HG03460 (cell line): ENCODE measurements around the gene SLC41A3.

Experiments
- ATAC-seq: cut with Tn5 transposase; IDR thresholded peaks from one replicate; pipeline ENCODE4 v1.9.1; 2021; ENCODE audit not compliant: unreplicated experiment

The SLC41A3 gene

DNA sequence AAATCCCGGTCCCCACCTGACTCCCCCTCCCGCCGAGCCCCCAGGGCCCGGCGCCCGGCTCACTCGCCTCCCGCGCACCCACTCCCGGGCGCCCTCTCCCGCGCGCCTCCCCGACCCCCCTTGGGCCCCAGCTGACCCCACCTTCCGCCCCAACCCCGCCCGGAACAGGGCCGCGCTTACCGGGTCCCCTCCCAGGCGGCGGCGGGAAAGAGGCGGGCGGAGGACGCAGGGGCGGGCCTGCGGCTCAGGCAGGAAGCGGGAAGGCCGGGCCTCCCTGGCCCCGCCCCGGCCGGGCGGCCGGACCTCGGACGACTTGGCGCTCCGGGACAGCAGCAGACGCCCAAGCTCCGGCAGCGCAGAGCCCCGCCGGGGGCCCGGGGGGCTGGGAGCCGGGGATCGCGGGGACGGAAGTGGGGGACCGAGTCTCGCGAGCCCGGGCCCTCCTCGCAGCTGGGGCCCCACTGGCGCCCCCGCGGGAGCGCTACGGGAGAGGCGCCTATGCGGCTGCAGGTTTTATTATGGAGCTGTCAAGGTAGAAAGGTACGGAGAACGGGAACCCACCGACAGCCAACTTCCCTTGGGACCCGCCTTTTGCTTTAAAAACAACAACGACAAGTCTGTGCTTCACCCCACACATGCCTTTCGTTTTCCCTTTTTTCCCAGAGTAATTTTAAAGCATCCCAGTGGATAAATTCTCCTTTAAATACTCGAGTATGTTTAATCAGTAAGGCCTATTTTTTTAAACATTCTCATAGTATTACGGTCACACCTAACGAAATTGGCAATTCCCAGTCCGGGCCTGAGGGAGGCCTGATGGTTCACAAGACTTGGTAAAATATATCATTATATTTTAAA lies at the start of gene SLC41A3:
Gene SLC41A3 (minus strand): TSS at position 212 of the 855 bp plus-strand sequence. CDS start 15,905 bp downstream, outside the sequence.
- peak; percentile 90 for ATAC-seq

DNA sequence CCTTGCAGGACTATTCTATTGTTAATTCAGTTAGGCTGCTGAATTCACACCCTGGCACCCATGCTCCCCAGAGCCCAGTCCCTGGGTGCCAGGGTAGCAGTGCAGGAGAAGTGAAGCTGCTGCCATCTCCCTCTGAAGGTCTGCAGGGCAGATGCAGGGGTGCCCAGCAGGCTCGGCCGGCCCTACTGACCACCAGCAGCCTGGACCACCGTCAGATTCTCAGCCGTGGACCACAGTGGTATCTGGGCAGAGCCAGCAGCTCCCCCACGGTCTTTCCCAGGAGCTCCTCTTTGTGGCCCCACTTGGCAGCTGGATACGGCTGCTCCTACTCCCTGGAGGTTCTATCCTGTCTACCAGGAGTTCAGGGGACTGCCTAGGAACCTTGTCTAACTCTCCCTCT lies 49.7 kb upstream of the SLC41A3 start:
- no peak for ATAC-seq

DNA sequence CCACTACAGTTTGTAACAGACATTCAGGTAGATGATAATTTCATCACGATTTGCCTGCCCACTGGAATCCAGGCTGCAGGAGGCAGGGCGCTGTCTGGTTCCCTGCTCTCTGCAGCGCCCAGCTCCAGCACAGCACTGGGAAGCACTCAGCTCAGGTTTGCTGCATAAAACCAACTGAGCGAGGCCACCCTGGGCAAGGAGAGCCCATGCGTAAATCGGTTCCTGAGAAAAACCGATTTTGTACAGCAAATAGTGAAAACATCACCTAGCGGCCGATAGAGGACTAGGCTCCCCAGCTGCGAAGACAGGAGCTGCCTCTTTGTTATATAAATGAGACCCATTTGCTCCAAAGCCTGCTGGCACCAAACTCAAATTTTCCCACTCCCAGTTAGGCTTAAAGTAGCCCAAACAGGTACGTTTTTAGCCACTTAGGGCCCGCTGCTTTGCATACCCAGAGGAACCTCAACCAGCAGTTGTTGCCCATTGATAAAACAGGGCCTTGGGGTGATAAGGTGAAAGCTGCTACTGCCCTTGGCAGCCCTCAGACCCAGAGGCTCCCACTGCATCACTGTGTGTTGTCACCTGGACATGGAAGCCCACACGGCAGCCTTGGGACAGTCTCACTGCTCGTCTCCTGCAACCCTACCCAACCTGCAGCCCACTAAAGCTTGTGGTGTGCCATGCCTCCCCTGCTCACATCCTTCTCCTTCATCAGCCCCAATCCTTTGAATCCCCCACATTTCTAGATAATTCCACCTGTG lies 49.0 kb upstream of the SLC41A3 start:
- ATAC-seq = no peak

DNA sequence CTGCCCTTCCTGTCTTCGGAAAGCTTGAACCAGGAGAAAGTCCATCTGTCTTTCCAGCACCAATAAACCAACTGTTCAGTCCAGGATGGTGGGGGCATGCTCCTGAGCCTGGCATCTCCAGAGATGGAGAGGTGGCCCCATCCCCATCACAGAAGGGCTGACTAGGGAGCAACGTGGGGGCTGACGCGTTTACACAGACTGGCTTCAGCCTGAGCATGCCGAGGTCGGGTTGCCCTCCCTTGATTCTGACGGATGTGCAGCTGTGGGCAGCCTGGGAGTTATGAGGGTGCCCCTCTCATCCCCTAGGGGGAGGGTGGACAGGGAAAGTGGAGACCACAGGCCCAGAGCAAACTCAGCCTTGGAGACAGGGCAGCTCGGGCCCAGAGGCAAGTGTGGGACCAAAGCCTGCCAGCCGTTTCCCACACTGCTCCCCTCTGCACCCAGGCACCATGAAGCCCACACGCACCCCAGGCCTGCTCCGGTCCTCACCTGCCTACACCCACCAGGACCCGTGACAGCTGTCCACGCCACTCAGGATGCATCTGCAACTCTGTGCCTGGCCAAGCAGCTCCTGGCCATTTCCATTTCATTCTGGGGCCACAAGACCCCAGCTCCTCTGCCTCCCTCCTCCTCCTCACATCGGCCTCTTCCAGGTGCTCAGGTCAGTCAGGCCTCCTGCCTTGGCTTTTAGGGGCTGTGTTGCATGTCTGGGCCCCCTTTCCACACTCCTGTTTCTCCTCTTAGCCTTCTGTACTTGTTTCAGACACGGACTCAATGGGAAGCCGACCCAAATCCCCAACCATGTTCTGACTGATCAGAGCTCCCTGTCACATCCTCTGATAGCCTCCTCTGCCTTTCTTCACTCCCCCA lies 48.2 kb upstream of the SLC41A3 start:
- ATAC-seq = no peak

DNA sequence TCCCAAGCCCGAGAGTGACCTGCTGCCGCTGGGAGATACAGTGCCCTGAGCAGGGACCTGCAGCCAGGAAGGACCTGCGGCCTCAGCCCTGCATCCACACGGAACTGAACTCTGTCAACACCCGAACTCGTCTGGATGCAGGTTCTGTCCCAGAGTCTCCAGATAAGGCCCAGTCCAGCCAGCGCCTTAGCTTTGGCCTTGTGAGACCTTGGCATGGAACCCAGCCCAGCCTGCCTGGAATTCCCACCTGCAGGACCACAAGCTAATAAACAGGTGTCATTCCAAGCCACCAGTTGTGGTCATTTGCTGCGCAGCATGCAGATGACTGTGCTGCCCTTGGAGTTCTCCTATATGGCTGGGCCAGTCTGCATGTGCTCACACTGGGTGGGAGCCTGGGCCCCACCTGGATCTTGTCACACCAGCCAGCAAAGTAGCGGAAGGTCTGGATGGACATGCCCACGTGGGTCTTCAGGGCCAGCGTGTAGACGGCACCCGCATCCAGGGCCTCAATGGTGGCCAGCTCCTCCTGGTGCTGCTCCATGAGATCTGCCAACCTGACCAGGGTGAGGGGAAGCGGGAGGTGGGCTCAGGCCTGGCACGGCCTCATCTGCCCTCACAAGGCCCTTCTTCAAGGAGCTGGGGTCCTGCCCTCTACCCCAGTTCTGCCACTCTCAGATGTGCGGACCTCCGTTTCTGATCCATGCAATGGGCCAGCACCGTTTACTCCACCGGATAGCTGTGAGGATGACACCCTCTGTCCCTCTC lies 47.2 kb upstream of the SLC41A3 start:
- ATAC-seq = no peak

DNA sequence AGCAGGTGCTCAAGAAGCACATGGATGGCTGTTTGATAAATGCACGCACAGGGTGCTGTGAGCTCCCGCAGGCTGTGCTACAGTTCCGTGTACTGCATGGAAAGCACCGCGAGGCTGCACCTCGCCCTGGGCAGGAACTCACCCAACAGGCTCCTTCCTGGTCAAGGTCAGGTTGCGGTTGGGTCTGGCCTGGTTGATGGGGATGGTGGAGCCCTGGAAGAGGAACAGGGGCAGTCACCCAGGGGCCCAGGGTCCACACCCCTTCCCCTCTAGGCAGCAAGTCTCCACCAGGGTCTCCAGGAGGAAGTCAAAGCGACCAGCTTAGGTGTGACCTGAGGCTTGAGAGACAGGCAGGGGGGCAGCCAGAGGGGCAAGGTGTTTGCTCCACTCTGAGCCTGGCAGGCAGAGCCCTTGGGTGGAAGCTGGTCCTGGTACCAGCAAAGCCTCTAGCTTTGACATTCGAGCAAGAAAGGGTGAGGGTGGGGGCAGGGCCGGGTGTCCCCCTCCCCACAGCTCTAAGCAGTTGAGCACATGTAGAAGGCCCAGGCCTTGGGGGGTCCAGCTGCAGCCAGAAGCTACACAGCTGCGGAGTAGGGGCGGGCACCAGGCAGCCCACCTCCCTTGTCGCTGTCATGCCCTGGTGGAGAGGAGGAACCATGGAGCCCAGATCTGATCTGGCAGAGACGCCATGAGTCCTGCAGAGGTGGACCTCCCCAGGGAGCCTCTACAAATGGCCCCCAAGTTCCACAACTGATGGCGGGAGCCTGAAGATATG lies 46.3 kb upstream of the SLC41A3 start:
- no peak for ATAC-seq

DNA sequence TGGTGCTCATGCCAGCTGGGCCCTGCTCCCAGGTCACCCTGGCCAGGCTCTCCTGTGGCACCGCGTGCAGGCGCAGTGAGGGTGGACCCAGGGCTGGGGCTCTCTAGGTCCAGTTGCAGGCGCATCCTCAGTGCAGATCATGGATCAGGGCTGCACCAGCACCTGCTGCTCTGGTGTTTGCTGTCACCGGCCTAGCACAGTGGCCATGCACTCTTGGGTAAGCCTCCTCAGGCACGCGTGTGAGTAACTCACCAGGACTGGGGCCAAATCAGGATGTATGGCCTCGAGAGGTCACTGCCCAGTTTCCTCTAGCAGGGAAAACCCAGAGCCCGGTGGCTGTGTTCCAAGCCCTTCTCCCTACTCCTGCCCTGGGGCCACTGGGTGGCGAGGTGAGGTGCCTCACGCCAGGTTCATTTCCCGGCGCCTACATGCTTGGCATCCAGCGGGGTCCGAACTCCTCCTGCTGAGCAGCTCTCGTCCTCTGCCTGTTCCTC lies 45.5 kb upstream of the SLC41A3 start:
- ATAC-seq = no peak

DNA sequence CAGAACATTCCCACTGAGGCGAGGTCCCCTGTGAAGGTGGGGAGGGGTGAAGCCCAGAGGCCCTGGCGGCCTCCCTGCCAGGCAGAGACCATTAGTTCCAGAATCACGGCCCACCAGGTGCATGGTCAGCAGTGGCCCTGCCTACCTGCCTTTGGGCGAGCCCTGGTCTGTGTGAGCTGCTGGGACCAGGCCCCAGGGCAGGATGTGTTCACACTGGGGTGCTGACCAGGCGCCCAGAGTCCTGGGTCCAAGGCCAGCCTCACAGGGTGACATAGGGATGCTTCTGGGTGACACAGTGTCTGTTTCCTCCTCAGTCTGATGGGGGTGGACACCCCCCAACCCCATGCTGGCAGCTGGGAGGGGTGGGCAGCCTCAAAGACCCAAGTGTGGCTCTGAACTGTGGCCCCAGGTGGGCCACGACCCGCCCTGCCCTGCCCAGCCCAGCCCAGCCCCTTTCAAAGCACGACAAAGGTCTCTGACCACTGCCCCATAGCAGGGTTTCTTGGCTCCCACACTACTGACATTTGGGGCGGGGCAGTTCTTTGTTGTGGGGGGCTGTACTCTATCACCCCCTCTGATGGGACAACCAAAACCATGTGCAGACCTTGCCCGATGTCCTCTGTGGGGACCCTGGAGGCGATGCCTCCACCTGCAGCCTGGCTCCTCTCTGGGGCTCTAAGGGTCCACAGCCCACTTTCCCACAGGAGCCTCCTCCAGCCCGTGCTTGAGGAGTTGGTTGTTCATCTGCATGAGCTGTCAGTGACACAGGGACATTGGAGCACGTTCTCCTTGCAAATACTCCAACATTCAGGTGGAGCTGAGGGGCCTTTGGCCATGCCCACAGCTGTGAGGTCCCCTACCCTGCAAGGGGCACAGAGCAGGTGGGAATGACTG lies 44.8 kb upstream of the SLC41A3 start:
- no peak for ATAC-seq

DNA sequence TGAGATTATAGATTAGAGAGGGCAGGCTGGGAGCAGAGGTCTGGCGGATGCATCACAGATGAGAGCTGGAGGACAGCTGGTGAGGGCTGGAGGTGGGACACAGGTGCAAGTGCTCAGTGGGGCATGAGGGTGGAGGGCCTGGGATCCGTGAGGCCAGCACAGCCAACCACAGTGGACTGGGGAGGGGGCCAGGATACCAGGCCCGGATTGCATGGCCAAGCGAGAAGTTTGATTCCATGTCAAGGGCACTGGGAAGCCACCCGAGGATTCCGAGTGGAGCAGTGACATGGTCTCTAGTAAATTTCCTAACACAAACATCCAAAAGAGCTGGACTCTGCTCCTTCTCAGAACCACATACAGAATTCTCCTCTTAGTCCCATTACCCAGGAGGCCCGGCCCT lies 44.0 kb upstream of the SLC41A3 start:
- ATAC-seq = no peak

DNA sequence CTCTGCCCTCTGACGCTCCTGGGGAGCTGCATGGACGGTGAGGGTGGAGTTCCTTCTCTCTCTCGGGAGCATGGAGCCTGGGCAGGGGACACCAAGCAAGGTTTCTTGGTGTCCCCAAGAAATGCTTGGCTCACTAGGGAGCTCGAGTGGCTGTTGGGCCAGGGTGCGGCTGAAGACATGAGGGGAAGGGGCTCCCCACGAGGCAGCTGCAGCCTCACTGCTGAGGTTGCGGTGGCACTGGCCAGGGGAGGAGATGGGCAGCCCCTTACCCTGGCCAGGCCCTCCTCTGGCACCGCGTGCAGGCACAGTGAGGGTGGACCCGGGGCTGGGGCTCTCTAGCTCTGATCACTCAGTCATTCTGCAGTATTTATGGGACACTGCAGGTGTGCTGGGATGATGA lies 43.5 kb upstream of the SLC41A3 start:
- no peak for ATAC-seq

DNA sequence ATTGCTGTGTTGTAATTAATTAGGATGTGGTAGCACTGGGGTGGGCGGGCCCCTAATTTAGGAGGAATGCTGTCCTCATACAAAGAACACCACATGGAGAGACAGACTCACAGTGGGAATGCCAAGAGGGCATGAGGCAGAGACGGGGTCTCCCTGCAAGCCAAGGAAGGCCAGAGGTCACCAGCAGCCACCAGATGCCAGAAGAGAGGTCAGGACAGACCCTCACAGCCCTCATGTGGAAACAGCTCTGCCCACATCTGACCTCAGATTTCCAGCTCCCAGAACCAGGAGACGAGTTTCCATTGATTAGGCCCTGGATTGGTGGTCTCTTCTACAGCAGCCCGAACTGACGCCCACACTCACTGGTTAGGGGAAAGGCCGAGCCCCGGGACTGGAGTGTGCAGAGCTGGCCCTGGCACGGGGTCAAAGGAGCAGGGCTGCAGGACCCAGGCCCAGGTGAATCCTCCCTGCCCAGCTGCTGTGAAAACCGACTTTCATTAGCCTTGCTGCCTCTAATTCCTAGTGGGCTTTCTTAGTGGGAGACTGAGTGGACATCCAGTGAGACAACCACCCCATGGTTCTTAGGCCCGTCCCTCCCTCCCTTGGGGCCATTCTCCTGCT lies 43.0 kb upstream of the SLC41A3 start:
- ATAC-seq = no peak

DNA sequence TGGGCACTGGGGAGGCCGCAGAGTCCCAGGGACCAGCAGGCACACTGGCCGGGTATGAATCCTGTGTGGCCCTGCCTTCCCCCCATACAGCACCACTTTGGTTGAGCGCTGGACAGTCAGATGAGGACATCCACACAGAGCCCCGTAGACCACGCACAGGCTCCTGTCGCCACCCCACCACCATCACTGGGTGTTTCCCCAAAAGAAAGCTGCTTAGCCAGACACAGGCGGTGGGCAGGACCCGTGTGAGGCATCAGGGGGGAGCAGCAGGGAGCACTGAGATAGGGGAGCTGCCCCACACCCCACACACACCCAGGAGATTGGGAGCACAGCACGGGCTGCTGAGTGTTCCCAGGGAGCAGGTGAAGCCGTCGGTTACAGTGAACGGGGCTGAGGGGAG lies 42.4 kb upstream of the SLC41A3 start:
- ATAC-seq = no peak

DNA sequence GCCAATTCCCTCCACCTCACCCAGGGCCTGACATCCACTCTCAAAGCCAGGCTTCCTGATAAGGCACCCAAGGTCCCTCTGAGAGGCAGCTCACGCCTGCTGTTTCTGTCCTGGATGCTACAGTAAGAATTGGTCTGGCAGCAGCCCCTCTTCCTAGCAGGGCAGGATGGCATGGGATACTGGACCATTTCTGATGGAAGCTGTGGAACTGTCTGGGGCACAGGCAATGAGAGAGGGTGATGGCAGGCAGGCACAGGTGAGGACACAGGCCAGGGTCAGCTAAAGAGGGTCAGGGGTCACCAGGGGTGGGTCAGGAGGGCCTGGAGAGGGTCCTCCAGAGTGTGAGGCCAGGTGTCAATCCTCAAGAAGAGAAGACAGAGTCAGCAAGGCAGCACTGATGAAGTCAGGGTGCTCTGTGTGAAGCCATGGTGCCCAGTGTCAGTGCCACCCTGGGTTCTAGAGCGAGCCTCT lies 41.9 kb upstream of the SLC41A3 start:
- no peak for ATAC-seq

DNA sequence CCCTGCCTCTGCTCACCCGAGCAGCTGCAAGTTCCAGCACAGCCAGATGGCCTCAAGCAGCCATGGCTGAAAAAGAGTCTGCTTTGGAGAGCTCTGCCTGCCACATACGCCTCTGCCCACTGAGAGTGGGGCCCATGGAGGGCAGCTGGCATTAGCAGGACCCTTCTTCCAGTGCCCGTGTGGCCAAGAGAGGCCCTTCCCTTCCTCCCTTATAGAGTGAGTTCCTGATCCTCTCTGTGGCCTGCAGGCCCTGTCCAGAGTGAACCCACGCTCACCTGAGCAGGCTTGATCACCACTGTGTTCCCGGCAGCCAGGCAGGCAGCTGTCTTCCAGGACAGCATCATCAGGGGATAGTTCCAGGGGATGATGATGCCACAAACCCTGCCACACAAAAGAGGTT lies 41.4 kb upstream of the SLC41A3 start:
- ATAC-seq = no peak

DNA sequence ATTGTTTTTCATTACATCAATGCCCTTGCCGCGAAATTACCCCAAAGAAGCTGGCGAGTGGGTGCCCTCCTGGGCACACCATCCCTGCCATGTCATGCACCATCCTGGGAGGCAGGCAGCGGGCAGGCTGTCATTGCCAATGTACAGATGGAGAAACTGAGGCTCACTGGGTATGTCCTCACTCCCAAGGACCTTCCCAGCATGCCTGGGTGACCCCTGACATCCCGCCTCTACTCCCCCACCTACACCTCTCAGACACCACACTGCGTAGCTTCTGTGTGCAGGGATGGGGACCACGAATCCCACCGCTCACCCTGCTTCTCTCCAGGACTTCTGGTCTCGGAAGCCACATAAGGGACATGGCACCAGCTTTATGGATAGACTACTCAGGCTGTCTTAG lies 41.0 kb upstream of the SLC41A3 start:
- no peak for ATAC-seq

DNA sequence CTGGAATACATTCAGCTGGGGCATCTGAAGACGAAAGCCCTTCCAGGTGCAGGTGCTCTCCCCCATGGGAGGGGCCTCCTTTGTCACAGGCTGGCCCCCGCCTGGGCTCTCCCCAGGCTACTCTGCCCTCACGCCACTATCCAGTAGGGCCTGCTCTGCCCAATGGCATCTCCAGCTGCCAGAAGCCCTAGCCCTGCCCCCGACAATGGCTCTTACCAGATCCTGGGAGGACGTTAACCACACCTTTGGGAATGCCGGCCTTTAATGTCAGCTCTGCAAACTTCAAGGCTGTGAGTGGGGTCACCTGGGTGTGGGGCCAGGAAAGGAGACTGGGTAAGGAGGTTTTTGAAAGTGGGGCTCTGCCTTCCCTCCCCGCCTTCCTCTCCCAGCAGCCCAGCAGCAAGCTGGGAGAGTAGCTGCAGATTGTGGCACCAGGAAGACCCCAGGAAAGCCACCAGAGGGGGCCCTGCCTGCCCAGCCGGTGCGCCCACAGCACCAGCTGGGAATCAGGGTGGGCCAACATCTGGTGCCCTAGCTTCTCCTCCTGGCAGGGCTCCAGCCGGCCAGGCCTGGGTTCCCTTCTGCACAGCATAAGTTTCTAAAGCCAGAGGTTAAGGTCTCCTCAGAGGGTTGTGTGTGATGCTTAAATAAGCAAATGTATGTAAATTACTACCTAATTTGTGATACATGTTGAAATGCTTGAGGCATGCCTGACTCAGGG lies 40.4 kb upstream of the SLC41A3 start:
- no peak for ATAC-seq

DNA sequence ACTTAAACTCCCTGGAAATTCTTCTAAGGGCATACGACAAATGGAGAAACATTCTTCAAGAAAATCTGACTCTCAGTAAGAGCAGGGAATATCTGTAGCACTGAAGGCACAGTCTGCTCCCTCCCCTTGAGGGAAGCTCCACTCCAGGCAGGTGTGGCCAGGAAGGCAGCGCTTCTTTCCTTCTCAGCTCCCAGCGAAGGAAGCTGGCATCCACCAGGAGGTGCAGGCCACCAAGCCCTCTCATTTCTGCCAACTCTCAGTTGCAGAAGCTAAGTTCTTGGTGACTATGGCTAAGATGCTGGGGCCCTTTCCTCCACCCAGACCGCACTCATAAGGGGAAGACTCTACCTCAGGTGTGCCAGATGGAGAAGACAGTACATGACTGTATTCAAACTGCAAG lies 37.7 kb upstream of the SLC41A3 start:
- ATAC-seq = no peak
